CD8-positive, alpha-beta memory T cell (primary cell): ENCODE results near the gene METTL1. TPM values are rescaled to one million over a fixed set of nuclear protein-coding genes. Genes with fewer than 3 reads are reported as not detected.

ENCODE experiments used
- CTCF ChIA-PET: fragments of 350-600 bp; sonication (Branson Sonifier 250); formaldehyde crosslinking; loops from one replicate; lab custom pipeline; 2021; ENCODE audit warnings: antibody characterized with exemption; lab: Charles Lee
- POLR2A ChIA-PET: fragments of 350-600 bp; sonication (Branson Sonifier 250); formaldehyde crosslinking; loops from one replicate; lab custom pipeline; 2021; ENCODE audit warnings: antibody characterized with exemption; lab: Charles Lee
- DNase-seq, 5 donors: peaks; one replicate each; pipeline versions ENCODE4 v3.0.0 to v3.0.0-alpha.2; 2020 to 2022; ENCODE audit warnings: mixed read lengths in 1 of 5
- H3K27ac ChIP-seq: one replicate; pipeline ENCODE4 v1.7.0; 2013; ENCODE audit warnings: low read depth, mild to moderate bottlenecking, low read length, moderate library complexity
- H3K27me3 ChIP-seq: 2 replicates; pipeline ENCODE4 v1.7.0; 2013; ENCODE audit warnings: low read length, mild to moderate bottlenecking; ENCODE audit not compliant: insufficient read depth, poor library complexity, severe bottlenecking
- H3K36me3 ChIP-seq: 2 replicates; pipeline ENCODE4 v1.7.0; 2013; ENCODE audit warnings: mild to moderate bottlenecking, low read length, moderate library complexity; ENCODE audit not compliant: insufficient read depth
- H3K4me1 ChIP-seq: 2 replicates; pipeline ENCODE4 v1.7.0; 2013; ENCODE audit warnings: mild to moderate bottlenecking, low read length, moderate library complexity; ENCODE audit not compliant: insufficient read depth
- H3K4me3 ChIP-seq: 2 replicates; pipeline ENCODE4 v1.7.0; 2013; ENCODE audit warnings: mild to moderate bottlenecking, low read length
- H3K9me3 ChIP-seq: 2 replicates; pipeline ENCODE4 v1.7.0; 2013; ENCODE audit warnings: mild to moderate bottlenecking, low read length
- H3K27ac Mint-ChIP-seq, 8 donors: one replicate each; pipeline ENCODE4 v1.8.0; 2020 to 2021; ENCODE audit warnings: mixed read lengths in 8 of 8, mild to moderate bottlenecking in 6 of 8, inconsistent platforms in 3 of 8, moderate library complexity in 3 of 8
- H3K27me3 Mint-ChIP-seq, 2 donors: one replicate each; pipeline ENCODE4 v1.8.0; 2020 to 2021; ENCODE audit warnings: mixed read lengths in 2 of 2, mild to moderate bottlenecking in 1 of 2, moderate library complexity in 1 of 2
- H3K36me3 Mint-ChIP-seq, 3 donors: one replicate each; pipeline ENCODE4 v1.8.0; 2020 to 2021; ENCODE audit warnings: mixed read lengths in 3 of 3, inconsistent platforms in 1 of 3, mild to moderate bottlenecking in 1 of 3
- H3K4me1 Mint-ChIP-seq, 3 donors: one replicate each; pipeline ENCODE4 v1.8.0; 2020 to 2021; ENCODE audit warnings: mixed read lengths in 3 of 3, inconsistent platforms in 1 of 3, mild to moderate bottlenecking in 1 of 3
- H3K4me3 Mint-ChIP-seq, 7 donors: one replicate each; pipeline ENCODE4 v1.8.0; 2020 to 2021; ENCODE audit warnings: mixed read lengths in 7 of 7, mild to moderate bottlenecking in 6 of 7, moderate library complexity in 4 of 7, inconsistent platforms in 2 of 7
- H3K9me3 Mint-ChIP-seq, 5 donors: one replicate each; pipeline ENCODE4 v1.8.0; 2020 to 2022; ENCODE audit warnings: mixed read lengths in 5 of 5, mild to moderate bottlenecking in 3 of 5, moderate library complexity in 2 of 5, inconsistent platforms in 1 of 5
- polyA plus RNA-seq: library from polyadenylated mRNA; unstranded; fragments of 300-500 nt; fragmentation: Illumina TruSeq; gene quantifications from one replicate; pipeline ENCODE4 v1.2.3, GENCODE V29; 2021
- total RNA-seq, 2 experiments: library from RNA; stranded (reverse); gene quantifications; one replicate each; pipeline ENCODE4 v1.2.3, GENCODE V29; 2021

Gene METTL1
- total and polyA plus RNA-seq, 3 experiments from 2014 or later: 18.6 to 74.2 (median 69.8) TPM

DNA sequence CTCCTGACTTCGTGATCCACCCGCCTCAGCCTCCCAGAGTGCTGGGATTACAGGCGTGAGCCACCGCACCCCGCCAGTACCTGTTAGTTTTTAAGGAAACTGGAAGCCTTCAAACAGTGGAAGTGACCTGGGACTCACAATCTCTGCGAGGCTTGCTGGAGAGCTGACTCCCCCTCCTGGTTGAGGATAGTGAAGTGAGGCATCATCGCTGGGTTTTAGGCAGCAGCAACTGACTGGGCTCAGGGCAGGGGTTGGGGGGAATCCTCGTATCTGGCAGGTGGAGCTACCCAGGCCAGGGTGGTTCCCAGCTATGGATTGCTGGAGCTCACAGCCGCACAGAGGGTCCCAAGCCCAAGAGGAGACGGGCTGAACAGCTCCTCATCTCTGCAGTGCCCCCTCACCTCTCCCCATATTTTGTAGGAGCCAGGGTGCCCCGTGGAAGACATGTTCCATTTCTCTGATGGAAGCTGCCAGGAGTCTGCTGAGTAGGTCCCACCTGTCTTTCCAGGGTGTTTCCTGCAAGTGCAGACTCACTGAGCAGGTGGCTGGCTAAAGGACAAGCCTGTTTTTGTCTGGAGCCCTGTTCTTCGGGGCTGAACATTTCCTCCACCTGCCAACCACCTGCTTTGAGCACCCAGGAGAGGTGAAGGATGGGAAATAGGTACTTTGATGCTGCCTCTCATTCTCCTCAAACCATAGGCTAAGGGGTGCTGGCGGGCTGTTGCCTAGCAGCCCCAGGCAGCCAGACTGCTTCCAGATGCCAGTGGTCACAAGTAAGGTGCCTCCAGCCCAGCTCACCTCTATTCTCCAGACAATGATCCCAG, 43.5 kb upstream of the METTL1 start:
- no peaks in the 10 kb centered on the region for H3K27me3 Mint-ChIP-seq
- no peaks in the 10 kb centered on the region for H3K4me1 ChIP-seq
- no peaks in the 10 kb centered on the region for H3K27me3 ChIP-seq
- peaks cover 3 to 8% (median 4%) of the 10 kb centered on the region in 3 donors for H3K4me1 Mint-ChIP-seq
- no peaks in the 10 kb centered on the region for H3K9me3 ChIP-seq
- no peaks in the 10 kb centered on the region for H3K9me3 Mint-ChIP-seq
- ChIA-PET CTCF (interaction anchor here (0.8 kb wide), 1 partner anchor 13 kb away, joined by 3 read pairs; no protein-coding TSS in a partner anchor), POLR2A (interaction anchor here (0.5 to 0.7 kb wide), 2 partner anchors 31 to 222 kb away, joined by 3 to 12 read pairs; partner anchors contain the start of gene CTDSP2)
- H3K4me3 Mint-ChIP-seq: no peak overlapping the region
- H3K27ac ChIP-seq: no peak overlapping the region
- H3K36me3 ChIP-seq: no peaks in the 10 kb centered on the region
- DNase-seq: no peak
- peak overlapping the region in 1 of 8 donors; percentile 17 for H3K27ac Mint-ChIP-seq
- H3K36me3 Mint-ChIP-seq: peaks cover 0 to 27% (median 5%) of the 10 kb centered on the region in 3 donors
- H3K4me3 ChIP-seq: no peak overlapping the region

DNA sequence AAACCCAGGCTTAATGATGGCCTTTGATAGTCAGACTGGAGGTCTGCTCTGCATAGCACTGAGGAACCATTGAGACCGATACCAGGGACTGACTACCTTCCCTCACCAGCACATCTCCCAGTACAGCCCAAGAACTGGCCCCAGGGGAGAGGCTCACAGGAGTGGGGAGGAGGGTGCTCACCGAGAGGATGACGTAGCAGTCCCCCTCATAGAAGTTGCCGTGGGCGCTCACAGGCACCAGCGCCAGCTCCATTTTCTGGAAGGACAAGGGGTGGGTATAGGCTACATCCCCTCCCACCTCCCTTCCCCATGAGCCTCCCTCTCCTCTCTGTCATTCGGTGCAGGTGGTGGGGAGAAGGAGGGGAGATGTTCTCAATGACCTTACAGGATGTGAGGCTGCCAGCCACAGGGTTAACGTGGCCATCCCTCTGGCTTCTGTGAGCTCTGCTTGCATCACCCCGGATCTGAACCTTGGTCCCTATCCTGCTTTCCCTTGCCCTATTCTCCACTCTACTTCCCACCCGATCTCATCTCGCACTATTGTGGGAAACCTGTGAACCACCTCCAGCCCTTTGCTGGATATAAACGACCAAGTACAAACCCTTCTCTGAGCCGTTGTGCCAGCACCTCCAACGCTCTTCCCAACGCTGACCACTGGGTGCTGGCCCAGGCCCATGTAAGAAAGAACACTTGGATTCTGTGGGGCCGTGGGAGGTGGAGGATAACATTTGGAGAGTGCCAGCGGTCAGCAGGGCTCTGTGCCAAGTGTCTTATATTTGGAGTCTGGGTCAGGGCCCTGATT, 42.3 kb upstream of the METTL1 start:
- H3K27me3 Mint-ChIP-seq: no peaks in the 10 kb centered on the region
- no peaks in the 10 kb centered on the region for H3K27me3 ChIP-seq
- CTCF ChIA-PET: no interaction called here
- peaks cover 3 to 8% (median 4%) of the 10 kb centered on the region in 3 donors for H3K4me1 Mint-ChIP-seq
- no peaks in the 10 kb centered on the region for H3K36me3 ChIP-seq
- H3K9me3 ChIP-seq: no peaks in the 10 kb centered on the region
- H3K4me3 Mint-ChIP-seq: no peak overlapping the region
- DNase-seq: no peak
- peaks cover 0 to 28% (median 5%) of the 10 kb centered on the region in 3 donors for H3K36me3 Mint-ChIP-seq
- H3K4me3 ChIP-seq: no peak overlapping the region
- no peak overlapping the region for H3K27ac Mint-ChIP-seq
- H3K4me1 ChIP-seq: no peaks in the 10 kb centered on the region
- no peaks in the 10 kb centered on the region for H3K9me3 Mint-ChIP-seq
- H3K27ac ChIP-seq: no peak overlapping the region
- POLR2A ChIA-PET: no interaction called here

DNA sequence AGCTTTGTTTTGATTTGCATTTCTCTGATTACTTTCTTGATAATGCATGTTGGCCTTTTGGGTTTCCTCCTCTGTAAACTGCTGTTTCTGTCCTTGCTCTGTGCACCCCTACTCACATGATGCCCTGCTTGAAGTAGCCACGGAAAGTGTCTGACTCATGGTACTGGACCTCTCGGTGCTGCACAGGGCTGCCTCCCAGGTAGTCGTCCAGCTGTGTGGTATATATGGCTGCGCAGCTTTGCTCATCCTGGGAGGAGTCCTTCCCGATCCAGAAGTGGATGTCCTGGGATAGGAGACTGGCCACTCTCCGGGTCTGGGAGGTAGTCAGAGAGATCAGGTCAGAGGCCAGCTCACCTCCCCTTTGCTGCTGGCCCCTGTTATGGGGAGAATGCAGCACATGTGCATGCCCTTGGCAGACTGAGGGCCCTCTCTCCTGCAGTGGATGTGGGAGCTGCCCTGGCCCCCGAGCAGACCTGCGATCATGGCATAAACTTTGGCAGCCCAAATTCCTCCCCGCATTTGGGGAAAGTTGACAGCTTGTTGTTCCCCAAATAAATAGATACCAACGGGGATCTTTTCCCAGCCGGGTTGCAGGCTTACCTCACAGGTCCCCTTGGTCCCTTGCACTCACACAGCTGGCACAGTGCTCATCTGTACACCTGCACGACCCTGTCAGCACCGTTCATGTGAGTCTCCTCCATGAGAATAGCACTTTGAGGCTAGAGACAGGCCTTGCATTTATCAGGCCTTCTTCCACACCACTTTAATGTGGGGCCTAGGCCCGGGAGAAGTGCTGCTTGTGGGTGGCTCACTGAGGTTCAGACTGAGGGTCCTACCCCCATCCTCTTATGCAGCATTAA, 41.4 kb upstream of the METTL1 start:
- H3K27me3 ChIP-seq: no peaks in the 10 kb centered on the region
- H3K4me1 ChIP-seq: no peaks in the 10 kb centered on the region
- H3K27ac ChIP-seq: no peak overlapping the region
- POLR2A ChIA-PET: no interaction called here
- CTCF ChIA-PET: interaction anchor here (1.2 kb wide), 1 partner anchor 90 kb away, joined by 3 read pairs; no protein-coding TSS in a partner anchor
- Mint-ChIP-seq H3K4me3 (no peak overlapping the region), H3K4me1 (peaks cover 2 to 3% (median 2%) of the 10 kb centered on the region in 3 donors), H3K36me3 (peaks cover 0 to 29% (median 5%) of the 10 kb centered on the region in 3 donors), H3K9me3 (no peaks in the 10 kb centered on the region), H3K27ac (no peak overlapping the region), H3K27me3 (no peaks in the 10 kb centered on the region)
- H3K4me3 ChIP-seq: no peak overlapping the region
- no peak for DNase-seq
- peaks cover 3% of the 10 kb centered on the region for H3K36me3 ChIP-seq
- H3K9me3 ChIP-seq: no peaks in the 10 kb centered on the region

DNA sequence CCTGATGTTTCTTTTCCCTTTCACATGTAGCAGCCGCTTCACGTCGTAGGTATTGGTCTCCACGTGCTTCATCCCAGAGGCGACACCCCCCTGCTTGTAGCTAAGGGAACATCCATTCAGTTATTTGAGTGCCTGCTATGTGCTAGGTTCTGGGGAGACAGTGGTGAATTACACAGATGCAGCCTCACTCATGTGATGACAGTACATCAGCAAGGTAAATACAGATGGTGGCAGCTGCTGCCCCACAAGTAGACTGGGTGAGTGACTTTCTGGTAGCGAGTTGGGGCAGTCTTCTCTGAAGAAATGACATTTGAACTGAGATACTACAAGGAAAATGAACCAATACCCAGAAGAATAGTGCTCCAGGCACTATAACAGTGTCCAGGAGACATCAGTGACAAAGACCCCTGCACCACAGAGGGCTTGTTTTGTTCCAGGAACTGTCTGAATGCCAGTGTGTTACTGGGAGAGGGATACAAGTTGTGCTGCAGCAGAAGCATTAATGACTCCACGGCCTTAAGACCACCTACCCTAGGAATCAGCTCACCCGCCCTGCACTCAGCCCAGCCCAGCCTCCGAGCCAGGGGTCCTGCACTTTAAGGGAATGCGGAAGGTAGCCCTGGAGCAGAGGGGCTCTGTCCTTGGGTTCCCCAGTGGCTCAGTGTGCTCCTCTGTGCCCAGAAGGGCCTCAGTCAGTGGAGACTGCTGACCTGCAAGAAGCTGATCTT, 39.3 kb upstream of the METTL1 start:
- H3K4me3 ChIP-seq: no peak overlapping the region
- POLR2A ChIA-PET: no interaction called here
- Mint-ChIP-seq H3K9me3 (no peaks in the 10 kb centered on the region), H3K4me1 (peaks cover 0 to 1% (median 0%) of the 10 kb centered on the region in 3 donors), H3K27ac (no peak overlapping the region), H3K36me3 (peaks cover 0 to 50% (median 12%) of the 10 kb centered on the region in 3 donors), H3K27me3 (no peaks in the 10 kb centered on the region), H3K4me3 (no peak overlapping the region)
- H3K27ac ChIP-seq: no peak overlapping the region
- DNase-seq: no peak
- H3K4me1 ChIP-seq: no peaks in the 10 kb centered on the region
- H3K9me3 ChIP-seq: no peaks in the 10 kb centered on the region
- H3K27me3 ChIP-seq: no peaks in the 10 kb centered on the region
- peaks cover 6% of the 10 kb centered on the region for H3K36me3 ChIP-seq
- CTCF ChIA-PET: no interaction called here

DNA sequence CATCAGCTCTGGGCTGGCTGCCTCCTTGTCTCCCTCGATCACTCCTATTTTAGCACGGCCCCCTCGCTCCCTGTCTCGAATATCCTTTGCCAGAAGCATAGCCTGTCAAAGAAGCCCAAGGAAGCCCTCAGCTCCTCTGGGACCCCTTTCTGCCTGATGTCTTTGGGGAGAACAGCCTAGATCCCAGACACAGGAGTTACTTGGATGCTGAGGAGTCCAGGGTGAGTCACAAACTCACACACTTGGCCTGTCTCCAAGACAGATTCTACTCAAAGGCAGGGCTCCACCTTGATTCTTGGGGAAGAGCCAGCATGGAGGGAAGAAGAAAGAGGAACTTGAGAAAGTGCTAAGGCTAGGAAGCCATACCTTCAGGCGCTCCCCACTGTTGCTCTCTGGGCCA, 38.5 kb upstream of the METTL1 start:
- no peak overlapping the region for H3K27ac Mint-ChIP-seq
- no peaks in the 10 kb centered on the region for H3K9me3 ChIP-seq
- H3K27me3 ChIP-seq: no peaks in the 10 kb centered on the region
- H3K4me3 ChIP-seq: no peak overlapping the region
- H3K9me3 Mint-ChIP-seq: no peaks in the 10 kb centered on the region
- H3K27ac ChIP-seq: no peak overlapping the region
- no peak for DNase-seq
- H3K4me1 ChIP-seq: no peaks in the 10 kb centered on the region
- POLR2A ChIA-PET: no interaction called here
- CTCF ChIA-PET: no interaction called here
- no peak overlapping the region for H3K4me3 Mint-ChIP-seq
- H3K4me1 Mint-ChIP-seq: no peaks in the 10 kb centered on the region
- H3K36me3 ChIP-seq: peaks cover 6% of the 10 kb centered on the region
- no peaks in the 10 kb centered on the region for H3K27me3 Mint-ChIP-seq
- H3K36me3 Mint-ChIP-seq: peaks cover 0 to 52% (median 12%) of the 10 kb centered on the region in 3 donors

DNA sequence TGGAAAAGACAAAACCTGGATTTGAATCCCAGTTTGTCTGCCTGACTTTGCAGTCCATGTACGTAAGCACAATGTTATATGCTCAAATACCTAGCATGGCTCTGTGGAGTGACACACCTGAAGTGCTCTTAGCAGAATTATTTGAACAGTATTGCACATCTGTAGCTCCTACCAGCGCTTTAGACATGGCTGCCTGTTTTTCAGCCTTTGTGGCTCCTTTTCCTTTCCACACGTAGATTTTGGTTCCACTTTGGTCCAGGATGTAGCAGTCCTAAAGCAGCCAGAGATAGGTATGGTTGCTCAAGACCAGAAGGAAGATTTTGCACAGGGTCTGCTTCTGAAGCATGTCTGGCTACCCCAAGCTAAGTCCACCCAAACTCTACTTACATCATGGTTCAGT, 37.5 kb upstream of the METTL1 start:
- Mint-ChIP-seq H3K4me3 (no peak overlapping the region), H3K27ac (no peak overlapping the region), H3K9me3 (no peaks in the 10 kb centered on the region), H3K4me1 (no peaks in the 10 kb centered on the region), H3K27me3 (no peaks in the 10 kb centered on the region), H3K36me3 (peaks cover 0 to 56% (median 14%) of the 10 kb centered on the region in 3 donors)
- no peaks in the 10 kb centered on the region for H3K9me3 ChIP-seq
- H3K27ac ChIP-seq: no peak overlapping the region
- H3K36me3 ChIP-seq: peaks cover 6% of the 10 kb centered on the region
- POLR2A ChIA-PET: no interaction called here
- CTCF ChIA-PET: interaction anchor here (1.0 kb wide), 1 partner anchor 10 kb away, joined by 4 read pairs; no protein-coding TSS in a partner anchor
- H3K27me3 ChIP-seq: no peaks in the 10 kb centered on the region
- no peak for DNase-seq
- no peak overlapping the region for H3K4me3 ChIP-seq
- no peaks in the 10 kb centered on the region for H3K4me1 ChIP-seq

DNA sequence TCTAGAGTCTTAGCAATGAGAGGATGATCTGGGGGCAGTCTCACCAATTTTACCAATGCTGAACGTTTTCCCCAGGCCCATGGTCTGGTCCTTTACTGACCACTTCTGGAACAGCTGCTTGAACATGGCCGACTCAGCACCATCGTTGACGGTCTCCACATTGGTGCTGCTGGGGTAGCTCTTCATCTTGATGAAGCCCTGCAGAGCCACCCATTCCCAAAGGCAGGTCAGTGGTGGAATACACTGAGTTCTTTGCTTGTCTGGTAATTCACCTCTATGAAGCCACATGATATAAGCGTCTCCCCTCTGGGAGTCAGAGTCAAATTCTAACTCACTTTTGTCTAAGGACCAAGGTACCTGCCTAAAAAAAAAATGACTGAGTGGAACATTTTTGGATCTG, 36.4 kb upstream of the METTL1 start:
- no peaks in the 10 kb centered on the region for H3K9me3 ChIP-seq
- no peak overlapping the region for H3K4me3 Mint-ChIP-seq
- H3K36me3 Mint-ChIP-seq: peaks cover 0 to 61% (median 18%) of the 10 kb centered on the region in 3 donors
- ChIA-PET CTCF (no interaction called here), POLR2A (interaction anchor here (0.5 kb wide), 1 partner anchor 56 kb away, joined by 4 read pairs; no protein-coding TSS in a partner anchor)
- no peak for DNase-seq
- peak overlapping the region in 1 of 8 donors; percentile 79 for H3K27ac Mint-ChIP-seq
- H3K4me1 ChIP-seq: no peaks in the 10 kb centered on the region
- H3K27me3 ChIP-seq: no peaks in the 10 kb centered on the region
- H3K4me1 Mint-ChIP-seq: peaks cover 0 to 2% (median 0%) of the 10 kb centered on the region in 3 donors
- no peaks in the 10 kb centered on the region for H3K9me3 Mint-ChIP-seq
- H3K27me3 Mint-ChIP-seq: no peaks in the 10 kb centered on the region
- H3K4me3 ChIP-seq: no peak overlapping the region
- no peak overlapping the region for H3K27ac ChIP-seq
- H3K36me3 ChIP-seq: peaks cover 6% of the 10 kb centered on the region
